NT2/D1 (cell line): ENCODE results near the gene STAT4.

ENCODE experiments used
- YY1 ChIP-seq: IDR thresholded peaks from 2 replicates; pipeline ENCODE4 v1.6.1; 2011; ENCODE audit not compliant: insufficient read length, insufficient read depth
- ZNF274 ChIP-seq: IDR thresholded peaks from 2 replicates; pipeline ENCODE4 v1.6.1; 2011; ENCODE audit warnings: mild to moderate bottlenecking, low read depth, low read length

- no peak for TF ChIP-seq YY1
- no peak for TF ChIP-seq ZNF274
Measured at GRCh38 chr2:191048073-191048472, 102.7 kb downstream of the STAT4 start.
